ENCODE measurements around the gene GNAI2.
A peak's percentile ranks its signal among the peaks of the same experiment; 100 is the strongest.

The GNAI2 gene

DNA sequence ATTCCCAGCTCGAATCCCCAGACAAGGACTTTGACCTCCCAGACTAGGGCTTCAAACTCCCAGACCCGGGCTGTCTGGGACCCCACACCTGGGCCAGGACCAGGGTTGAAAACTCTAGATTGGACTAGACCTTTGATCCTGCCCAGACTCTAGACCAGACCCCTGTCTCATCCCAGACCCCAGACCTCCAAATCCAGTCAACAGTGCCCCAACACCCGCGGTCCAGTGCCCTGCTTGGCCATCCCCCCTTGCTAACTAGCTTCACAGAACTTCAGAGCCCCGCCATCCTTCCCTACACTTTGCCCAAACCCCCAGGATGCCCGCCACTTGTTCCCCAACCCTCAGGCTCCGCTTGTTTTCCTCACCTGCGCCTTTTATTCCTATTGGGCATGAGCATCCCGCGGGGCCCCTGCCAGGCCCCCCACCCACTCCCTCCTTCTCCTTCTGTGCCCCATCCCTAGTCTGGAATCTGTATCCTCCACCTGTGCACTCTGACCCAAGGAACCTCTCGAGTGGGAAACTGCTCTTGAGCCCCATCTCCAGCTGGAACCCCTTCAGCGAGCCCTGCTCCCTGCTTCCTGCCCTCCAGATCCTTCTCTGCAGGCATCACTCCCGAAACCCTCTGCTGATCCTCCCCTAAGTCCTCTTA is 604 bp downstream of the GNAI2 start:
- Histone ChIP-seq H3K9me3 (no peaks in the 10 kb centered on the region), H3K4me3 (ENCODE audit: low read depth in 1 of 2, low read length in 1 of 2) (peak overlapping the region; percentile 99 to 100), H3K27me3 (no peaks in the 10 kb centered on the region), H3K4me1 (ENCODE audit: control insufficient read depth in 1 of 2, insufficient read depth in 1 of 2, low read depth in 1 of 2, low read length in 1 of 2) (peaks cover 55 to 63% of the 10 kb centered on the region in 2 experiments), H3K36me3 (peaks cover 27% of the 10 kb centered on the region), H3K27ac (peak overlapping the region; percentile 100)
- TF ChIP-seq, protein P1, sequence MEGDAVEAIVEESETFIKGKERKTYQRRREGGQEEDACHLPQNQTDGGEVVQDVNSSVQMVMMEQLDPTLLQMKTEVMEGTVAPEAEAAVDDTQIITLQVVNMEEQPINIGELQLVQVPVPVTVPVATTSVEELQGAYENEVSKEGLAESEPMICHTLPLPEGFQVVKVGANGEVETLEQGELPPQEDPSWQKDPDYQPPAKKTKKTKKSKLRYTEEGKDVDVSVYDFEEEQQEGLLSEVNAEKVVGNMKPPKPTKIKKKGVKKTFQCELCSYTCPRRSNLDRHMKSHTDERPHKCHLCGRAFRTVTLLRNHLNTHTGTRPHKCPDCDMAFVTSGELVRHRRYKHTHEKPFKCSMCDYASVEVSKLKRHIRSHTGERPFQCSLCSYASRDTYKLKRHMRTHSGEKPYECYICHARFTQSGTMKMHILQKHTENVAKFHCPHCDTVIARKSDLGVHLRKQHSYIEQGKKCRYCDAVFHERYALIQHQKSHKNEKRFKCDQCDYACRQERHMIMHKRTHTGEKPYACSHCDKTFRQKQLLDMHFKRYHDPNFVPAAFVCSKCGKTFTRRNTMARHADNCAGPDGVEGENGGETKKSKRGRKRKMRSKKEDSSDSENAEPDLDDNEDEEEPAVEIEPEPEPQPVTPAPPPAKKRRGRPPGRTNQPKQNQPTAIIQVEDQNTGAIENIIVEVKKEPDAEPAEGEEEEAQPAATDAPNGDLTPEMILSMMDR (IDR thresholded peaks at IDR 0.05), result no peak

DNA sequence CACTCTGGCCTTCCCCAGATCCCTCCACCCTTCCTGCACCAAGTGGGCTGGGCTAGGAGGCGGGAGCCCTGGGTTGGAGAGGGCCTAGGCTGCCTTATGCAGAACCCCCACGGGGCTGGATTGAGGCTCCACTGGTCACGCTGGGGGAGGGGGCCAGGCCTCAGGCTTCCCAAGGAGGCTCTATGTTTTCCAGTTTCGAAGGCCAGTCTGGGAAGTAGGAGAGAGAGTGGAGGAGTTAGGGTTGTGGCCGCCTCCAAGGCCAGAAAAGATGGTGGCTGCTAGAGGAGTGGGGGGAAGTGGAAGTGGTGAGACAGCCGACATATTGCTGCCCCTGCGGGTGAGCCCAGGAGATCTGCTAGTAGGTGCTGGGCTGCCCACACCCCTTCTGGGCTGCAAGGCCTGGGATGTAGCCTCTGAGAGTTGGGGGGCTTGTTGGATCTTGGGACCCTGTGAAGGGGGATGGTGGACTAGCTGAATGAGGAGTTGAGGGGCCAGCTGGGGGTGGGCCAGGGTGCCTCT is 1.2 kb downstream of the GNAI2 start:
- Histone ChIP-seq H3K4me1 (ENCODE audit: control insufficient read depth in 1 of 2, insufficient read depth in 1 of 2, low read depth in 1 of 2, low read length in 1 of 2) (peaks cover 60 to 69% of the 10 kb centered on the region in 2 experiments), H3K27me3 (no peaks in the 10 kb centered on the region), H3K27ac (peak overlapping the region; percentile 100), H3K9me3 (no peaks in the 10 kb centered on the region), H3K36me3 (peaks cover 32% of the 10 kb centered on the region), H3K4me3 (ENCODE audit: low read depth in 1 of 2, low read length in 1 of 2) (peak overlapping the region; percentile 99 to 100)
- TF ChIP-seq, protein P1 (IDR thresholded peaks at IDR 0.05), result no peak

- H3K36me3 ChIP-seq, result peaks cover 34% of the 10 kb centered on the region
- peaks cover 68 to 77% of the 10 kb centered on the region in 2 experiments for H3K4me1 ChIP-seq (ENCODE audit: control insufficient read depth in 1 of 2, insufficient read depth in 1 of 2, low read depth in 1 of 2, low read length in 1 of 2)
- peak overlapping the region; percentile 100 for H3K27ac ChIP-seq
- H3K27me3 ChIP-seq, result no peaks in the 10 kb centered on the region
- H3K4me3 ChIP-seq (ENCODE audit: low read depth in 1 of 2, low read length in 1 of 2), result peak overlapping the region; percentile 99 to 100
- TF ChIP-seq, protein P1 (IDR thresholded peaks at IDR 0.05), result peak; percentile 48
- no peaks in the 10 kb centered on the region for H3K9me3 ChIP-seq
Observed at GRCh38 chr3:50237754-50238548, 1.9 kb downstream of the GNAI2 start.

GRCh38 chr3:50238549-50239026 is 2.6 kb downstream of the GNAI2 start:
- peak overlapping the region; percentile 100 for H3K27ac ChIP-seq
- no peaks in the 10 kb centered on the region for H3K27me3 ChIP-seq
- H3K36me3 ChIP-seq, result peaks cover 34% of the 10 kb centered on the region
- H3K9me3 ChIP-seq, result no peaks in the 10 kb centered on the region
- peak overlapping the region; percentile 99 to 100 for H3K4me3 ChIP-seq (ENCODE audit: low read depth in 1 of 2, low read length in 1 of 2)
- TF ChIP-seq, protein P1 (IDR thresholded peaks at IDR 0.05), result no peak
- H3K4me1 ChIP-seq (ENCODE audit: control insufficient read depth in 1 of 2, insufficient read depth in 1 of 2, low read depth in 1 of 2, low read length in 1 of 2), result peaks cover 74 to 80% of the 10 kb centered on the region in 2 experiments

DNA sequence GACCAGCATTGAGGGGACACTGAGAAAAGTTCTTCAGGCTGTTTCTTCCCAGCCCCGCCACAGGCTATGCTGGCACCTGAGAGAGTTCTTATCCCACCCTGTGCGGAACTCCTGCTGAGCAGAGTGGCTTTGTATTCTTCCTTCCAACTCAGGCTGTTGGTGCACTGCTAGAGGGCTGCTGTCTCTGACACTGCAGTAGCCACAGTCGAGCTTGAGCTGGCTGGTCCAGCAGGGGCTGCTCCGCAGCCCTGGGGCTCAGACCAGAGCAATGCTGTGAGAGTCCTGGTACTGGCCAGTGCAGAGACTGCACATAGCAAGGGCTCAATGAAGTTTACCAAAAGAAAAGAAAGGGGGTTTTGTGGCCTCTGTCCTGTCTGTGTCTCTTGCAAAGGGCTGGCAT is 3.6 kb downstream of the GNAI2 start:
- no peaks in the 10 kb centered on the region for H3K27me3 ChIP-seq
- H3K9me3 ChIP-seq, result no peaks in the 10 kb centered on the region
- peaks cover 77 to 81% of the 10 kb centered on the region in 2 experiments for H3K4me1 ChIP-seq (ENCODE audit: control insufficient read depth in 1 of 2, insufficient read depth in 1 of 2, low read depth in 1 of 2, low read length in 1 of 2)
- TF ChIP-seq, protein P1 (IDR thresholded peaks at IDR 0.05), result no peak
- peaks cover 41% of the 10 kb centered on the region for H3K36me3 ChIP-seq
- peak overlapping the region; percentile 99 to 100 for H3K4me3 ChIP-seq (ENCODE audit: low read depth in 1 of 2, low read length in 1 of 2)
- H3K27ac ChIP-seq, result peak overlapping the region; percentile 100
